ENCODE results near the gene SPATA2.

DNA sequence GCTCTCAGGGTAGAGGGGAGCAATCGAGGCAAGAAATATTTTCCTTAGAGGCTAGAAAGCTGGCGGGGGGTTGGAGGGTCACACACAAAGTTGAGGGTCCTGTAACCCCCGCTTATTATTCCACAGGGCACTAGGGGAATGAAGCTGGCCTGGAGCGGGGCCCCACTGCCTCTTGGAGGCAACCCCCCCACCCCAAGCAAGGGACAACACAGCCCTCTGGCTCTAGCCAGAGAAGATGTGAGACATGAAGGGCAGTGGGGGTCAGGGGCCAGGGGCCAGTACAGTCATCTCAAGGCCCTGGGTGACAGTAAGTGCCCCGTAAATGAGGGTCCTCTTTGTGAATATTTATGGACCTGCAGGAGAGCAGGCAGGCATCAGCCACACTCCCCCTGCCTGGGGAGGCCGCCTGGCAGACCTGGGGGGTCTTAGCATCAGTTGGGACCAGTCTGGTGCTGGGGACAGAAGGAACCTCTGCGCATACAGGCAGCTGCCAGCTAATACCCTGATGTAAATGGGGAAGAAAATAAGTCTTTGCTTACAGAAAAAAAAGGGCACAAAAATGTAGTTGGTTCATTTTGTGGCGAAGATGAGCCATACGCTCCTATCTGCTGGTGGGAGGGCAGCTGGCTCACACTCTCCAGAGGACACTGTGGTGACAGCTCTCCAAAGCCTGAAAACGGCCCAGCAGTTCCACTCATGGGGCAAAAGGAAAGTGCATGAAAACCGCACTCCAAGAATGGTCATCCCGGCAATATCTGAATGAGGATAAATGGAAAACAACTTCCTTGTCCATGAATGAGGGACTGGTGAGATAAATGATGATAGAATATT lies 21.9 kb downstream of the SPATA2 start:
- TF ChIP-seq RAD21 (CRISPR knock-in tag; IDR thresholded peaks at IDR 0.05) = no peak
- TF ChIP-seq KDM1A (CRISPR knock-in tag; IDR thresholded peaks at IDR 0.05) = no peak
- TF ChIP-seq, protein P1, sequence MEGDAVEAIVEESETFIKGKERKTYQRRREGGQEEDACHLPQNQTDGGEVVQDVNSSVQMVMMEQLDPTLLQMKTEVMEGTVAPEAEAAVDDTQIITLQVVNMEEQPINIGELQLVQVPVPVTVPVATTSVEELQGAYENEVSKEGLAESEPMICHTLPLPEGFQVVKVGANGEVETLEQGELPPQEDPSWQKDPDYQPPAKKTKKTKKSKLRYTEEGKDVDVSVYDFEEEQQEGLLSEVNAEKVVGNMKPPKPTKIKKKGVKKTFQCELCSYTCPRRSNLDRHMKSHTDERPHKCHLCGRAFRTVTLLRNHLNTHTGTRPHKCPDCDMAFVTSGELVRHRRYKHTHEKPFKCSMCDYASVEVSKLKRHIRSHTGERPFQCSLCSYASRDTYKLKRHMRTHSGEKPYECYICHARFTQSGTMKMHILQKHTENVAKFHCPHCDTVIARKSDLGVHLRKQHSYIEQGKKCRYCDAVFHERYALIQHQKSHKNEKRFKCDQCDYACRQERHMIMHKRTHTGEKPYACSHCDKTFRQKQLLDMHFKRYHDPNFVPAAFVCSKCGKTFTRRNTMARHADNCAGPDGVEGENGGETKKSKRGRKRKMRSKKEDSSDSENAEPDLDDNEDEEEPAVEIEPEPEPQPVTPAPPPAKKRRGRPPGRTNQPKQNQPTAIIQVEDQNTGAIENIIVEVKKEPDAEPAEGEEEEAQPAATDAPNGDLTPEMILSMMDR (CRISPR knock-in tag; IDR thresholded peaks at IDR 0.05) = no peak
- no peak for TF ChIP-seq PRDM15 (CRISPR knock-in tag; IDR thresholded peaks at IDR 0.05)
- TF ChIP-seq TCF12 (IDR thresholded peaks at IDR 0.05) = no peak
- TF ChIP-seq TCF12 (CRISPR knock-in tag; IDR thresholded peaks at IDR 0.05) = no peak
- no peak for TF ChIP-seq CBFB (CRISPR knock-in tag; IDR thresholded peaks at IDR 0.05)
- TF ChIP-seq ZNF362 (CRISPR knock-in tag; IDR thresholded peaks at IDR 0.05; ENCODE audit: borderline replicate concordance) = no peak
- no peak for TF ChIP-seq FIP1L1 (IDR thresholded peaks at IDR 0.05; ENCODE audit: borderline replicate concordance, insufficient read depth, low read depth, low read length)
- no peak for TF ChIP-seq PBX3 (CRISPR knock-in tag; IDR thresholded peaks at IDR 0.05; ENCODE audit: borderline replicate concordance)
- no peak for TF ChIP-seq REST (IDR thresholded peaks at IDR 0.05; ENCODE audit: borderline replicate concordance in 1 of 2, low read depth in 1 of 2, low read length in 2 of 2)
- TF ChIP-seq ZBTB8A (CRISPR knock-in tag; IDR thresholded peaks at IDR 0.05; ENCODE audit: borderline replicate concordance, low read depth) = no peak

Data from HepG2 (cell line).